GM12873 (cell line): ENCODE data around the gene MBOAT2.

Experiments
- CTCF ChIP-seq: IDR thresholded peaks from 2 replicates; pipeline ENCODE4 v1.5.1; 2012; ENCODE audit warnings: low read depth, mild to moderate bottlenecking, moderate library complexity, low read length, control low read depth; ENCODE audit not compliant: insufficient read depth; ENCODE audit errors: missing control alignments

The MBOAT2 gene

GRCh38 chr2:8965216-8965969 is 38.1 kb downstream of the MBOAT2 start:
- TF ChIP-seq CTCF: no peak

DNA sequence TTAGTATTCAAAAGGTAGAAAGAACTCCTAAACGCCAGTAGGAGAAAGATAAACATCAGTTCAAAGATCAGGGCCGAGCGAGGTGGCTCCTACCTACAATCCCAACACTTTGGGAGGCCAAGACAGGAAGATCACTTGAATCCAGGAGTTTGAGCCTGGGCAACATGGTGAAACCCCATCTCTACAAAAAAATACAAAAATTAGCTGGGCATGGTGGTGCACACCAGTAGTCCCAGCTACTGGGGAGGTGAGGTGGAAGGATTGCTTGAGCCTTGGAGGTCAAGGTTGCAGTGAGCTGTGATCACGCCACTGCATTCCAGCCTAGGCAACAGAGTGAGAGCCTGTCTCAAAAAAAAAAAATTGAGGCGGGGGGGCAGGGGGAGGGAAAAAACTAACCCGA is 40.6 kb downstream of the MBOAT2 start:
- no peak for TF ChIP-seq CTCF

- no peak for TF ChIP-seq CTCF
These were observed 45.9 kb downstream of the MBOAT2 start for GRCh38 chr2:8957628-8958027.

GRCh38 chr2:8956774-8957173 is 46.7 kb downstream of the MBOAT2 start:
- peak; percentile 5 for TF ChIP-seq CTCF

GRCh38 chr2:8954990-8955389 is 48.5 kb downstream of the MBOAT2 start:
- no peak for TF ChIP-seq CTCF

- no peak for TF ChIP-seq CTCF
These were observed 50.0 kb downstream of the MBOAT2 start for GRCh38 chr2:8953525-8953924.

DNA sequence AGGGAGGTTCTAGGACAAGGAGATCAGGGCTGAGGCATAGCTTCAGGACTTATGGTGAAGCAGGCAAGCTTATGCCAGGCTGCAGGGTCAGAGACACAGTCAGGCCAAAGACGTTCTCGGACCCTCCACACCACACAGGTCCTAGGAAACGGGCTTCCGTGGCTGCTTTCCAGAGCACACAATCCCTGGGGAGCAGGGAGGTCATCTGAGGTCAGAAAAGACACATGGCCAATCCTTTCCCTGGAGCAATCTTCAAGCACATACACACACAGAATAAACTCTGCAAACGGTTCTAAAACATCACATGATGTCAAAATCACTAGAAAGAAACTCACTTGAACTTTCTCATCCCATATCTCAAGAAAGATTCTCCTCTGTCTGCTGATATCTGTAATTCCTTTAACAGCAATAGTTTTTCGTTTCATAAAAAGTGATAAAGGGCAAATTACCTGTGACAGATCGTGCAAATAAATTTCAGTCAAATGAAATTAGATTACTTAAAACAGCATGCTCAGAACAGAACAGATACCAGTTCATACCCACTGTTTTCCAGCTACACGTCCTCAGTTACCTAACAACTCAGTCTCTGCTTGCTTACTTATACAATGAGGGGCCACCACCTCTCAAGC is 63.9 kb downstream of the MBOAT2 start:
- TF ChIP-seq CTCF: no peak
